PC-3 (cell line): Measurements from ENCODE around the gene ZNF592. TPM values are rescaled to one million over a fixed set of nuclear protein-coding genes. Genes with fewer than 3 reads are reported as not detected.

ENCODE experiments used
- ATAC-seq: fragments of 200-7000 bp; cut with Tn5 transposase; 2 replicates; pipeline ENCODE4 v1.9.1; 2020; ENCODE audit warnings: mild to moderate bottlenecking, moderate library complexity
- BruUV-seq: library from RNA; stranded (reverse); fragments of 400-500 nt; replicated peaks from 2 replicates; lab custom pipeline; 2021; lab: Mats Ljungman, UMichigan
- CTCF ChIA-PET: fragments of 300-600 bp; sonication (Branson Sonifier 250); formaldehyde crosslinking; loops from one replicate; lab custom pipeline; 2022; ENCODE audit warnings: antibody characterized with exemption; lab: Charles Lee
- POLR2A ChIA-PET: fragments of 300-600 bp; sonication (Branson Sonifier 250); formaldehyde crosslinking; loops from one replicate; lab custom pipeline; 2022; ENCODE audit warnings: antibody characterized with exemption; ENCODE audit not compliant: unreplicated experiment; lab: Charles Lee
- DNase-seq: peaks from one replicate; pipeline ENCODE4 v3.0.0-alpha.2; 2015
- H2AFZ ChIP-seq: fragments of 300-600 bp; sonication (generic); 2 replicates; pipeline ENCODE4 v1.6.0; 2016; ENCODE audit warnings: antibody characterized with exemption, low read length
- H3F3A ChIP-seq: fragments of 300-600 bp; sonication (generic); one replicate; pipeline ENCODE4 v1.6.0; 2017; ENCODE audit warnings: antibody characterized with exemption, low read length, control low read depth, mild to moderate bottlenecking; ENCODE audit not compliant: unreplicated experiment
- H3K27ac ChIP-seq: fragments of 300-600 bp; sonication (generic); 2 replicates; pipeline ENCODE4 v1.5.1; 2016; ENCODE audit warnings: mild to moderate bottlenecking, low read length
- H3K27me3 ChIP-seq: fragments of 300-600 bp; sonication (generic); 2 replicates; pipeline ENCODE4 v1.6.1; 2016; ENCODE audit warnings: low read length, mixed read lengths
- H3K36me3 ChIP-seq: fragments of 300-600 bp; sonication (generic); 2 replicates; pipeline ENCODE4 v1.6.1; 2016; ENCODE audit warnings: low read depth, mixed run types, low read length, mixed read lengths
- H3K4me1 ChIP-seq: fragments of 300-600 bp; sonication (generic); 2 replicates; pipeline ENCODE4 v1.5.1; 2016; ENCODE audit warnings: low read length; ENCODE audit not compliant: insufficient read depth
- H3K4me2 ChIP-seq: fragments of 300-600 bp; sonication (generic); 2 replicates; pipeline ENCODE4 v1.6.0; 2016; ENCODE audit warnings: low read length
- H3K4me3 ChIP-seq: fragments of 300-600 bp; sonication (generic); 2 replicates; pipeline ENCODE4 v1.5.1; 2016; ENCODE audit warnings: mild to moderate bottlenecking, low read length, mixed read lengths
- H3K79me2 ChIP-seq: fragments of 300-600 bp; sonication (generic); 2 replicates; pipeline ENCODE4 v1.6.1; 2017; ENCODE audit warnings: low read length, mixed read lengths
- H3K9ac ChIP-seq: fragments of 300-600 bp; sonication (generic); 2 replicates; pipeline ENCODE4 v1.6.0; 2016; ENCODE audit warnings: mild to moderate bottlenecking, low read length
- H3K9me2 ChIP-seq: fragments of 300-600 bp; sonication (generic); replicated peaks from 2 replicates; pipeline ENCODE4 v1.6.1; 2016; ENCODE audit warnings: mixed run types, low read length, mixed read lengths
- H3K9me3 ChIP-seq: fragments of 300-600 bp; sonication (generic); 2 replicates; pipeline ENCODE4 v1.6.1; 2016; ENCODE audit warnings: low read length, mixed read lengths
- H4K20me1 ChIP-seq: fragments of 300-600 bp; sonication (generic); 2 replicates; pipeline ENCODE4 v1.6.1; 2016; ENCODE audit warnings: low read length, mixed read lengths
- EZH2 ChIP-seq: fragments of 300-600 bp; sonication (generic); IDR thresholded peaks from one replicate; pipeline ENCODE4 v1.6.1; 2017; ENCODE audit warnings: antibody characterized with exemption, mild to moderate bottlenecking, low read length; ENCODE audit not compliant: unreplicated experiment
- EZH2phosphoT487 ChIP-seq: fragments of 300-600 bp; sonication (generic); IDR thresholded peaks from 2 replicates; pipeline ENCODE4 v1.6.1; 2018; ENCODE audit warnings: mild to moderate bottlenecking, antibody characterized with exemption, low read length, borderline replicate concordance
- intact Hi-C: fragments of 100-400 bp; cut with micrococcal nuclease; formaldehyde crosslinking; loops from 2 replicates; pipeline ENCODE4 v1.9.0; 2023
- total RNA-seq: library from RNA; depleted of rRNA; stranded (reverse); fragments of >200 nt; gene quantifications from 2 replicates; pipeline ENCODE4 v1.2.3, GENCODE V29; 2014
- TF ChIP-seq, protein P1 (sequence below): fragments of 300-600 bp; sonication (generic); conservative IDR thresholded peaks from 2 replicates; pipeline ENCODE4 v1.5.1; 2017; ENCODE audit warnings: antibody characterized with exemption, low read depth, mild to moderate bottlenecking, low read length

Gene ZNF592
- total RNA-seq, 1 experiment from 2014 or later: 12.3 TPM

DNA sequence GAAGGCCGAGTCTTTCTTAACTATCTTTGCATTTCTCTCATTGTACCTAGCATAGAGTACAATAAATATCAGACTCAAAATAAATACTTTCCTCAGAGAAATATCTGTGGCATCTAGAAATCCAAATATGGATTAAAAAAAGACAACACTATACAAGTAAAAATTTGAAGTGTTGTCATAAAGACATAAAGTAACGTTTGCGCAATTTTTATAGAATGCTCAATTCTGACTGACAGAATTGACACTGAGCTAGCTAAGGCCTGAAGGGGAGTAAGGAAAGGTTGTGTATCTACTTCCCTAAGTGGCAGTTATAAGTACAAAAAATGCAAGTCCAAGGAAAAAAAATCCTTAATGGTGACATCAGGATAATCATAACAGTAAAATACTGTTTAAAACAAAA is 33.6 kb upstream of the ZNF592 start:
- peak overlapping the region; percentile 81 for H3K4me3 ChIP-seq
- H3K36me3 ChIP-seq: peaks cover 9% of the 10 kb centered on the region; the same call in 1 of the 2 replicates
- ATAC-seq: no peak
- H3K27me3 ChIP-seq: no peaks in the 10 kb centered on the region
- BruUV-seq: no TSS peak
- no peak for DNase-seq
- H3K9me3 ChIP-seq: no peaks in the 10 kb centered on the region
- H3K9me2 ChIP-seq: no peaks in the 10 kb centered on the region
- H3K79me2 ChIP-seq: peaks cover 64% of the 10 kb centered on the region
- POLR2A ChIA-PET: no interaction called here
- no peak overlapping the region for H2AFZ ChIP-seq
- no peak overlapping the region for H3K27ac ChIP-seq
- TF ChIP-seq, protein P1, sequence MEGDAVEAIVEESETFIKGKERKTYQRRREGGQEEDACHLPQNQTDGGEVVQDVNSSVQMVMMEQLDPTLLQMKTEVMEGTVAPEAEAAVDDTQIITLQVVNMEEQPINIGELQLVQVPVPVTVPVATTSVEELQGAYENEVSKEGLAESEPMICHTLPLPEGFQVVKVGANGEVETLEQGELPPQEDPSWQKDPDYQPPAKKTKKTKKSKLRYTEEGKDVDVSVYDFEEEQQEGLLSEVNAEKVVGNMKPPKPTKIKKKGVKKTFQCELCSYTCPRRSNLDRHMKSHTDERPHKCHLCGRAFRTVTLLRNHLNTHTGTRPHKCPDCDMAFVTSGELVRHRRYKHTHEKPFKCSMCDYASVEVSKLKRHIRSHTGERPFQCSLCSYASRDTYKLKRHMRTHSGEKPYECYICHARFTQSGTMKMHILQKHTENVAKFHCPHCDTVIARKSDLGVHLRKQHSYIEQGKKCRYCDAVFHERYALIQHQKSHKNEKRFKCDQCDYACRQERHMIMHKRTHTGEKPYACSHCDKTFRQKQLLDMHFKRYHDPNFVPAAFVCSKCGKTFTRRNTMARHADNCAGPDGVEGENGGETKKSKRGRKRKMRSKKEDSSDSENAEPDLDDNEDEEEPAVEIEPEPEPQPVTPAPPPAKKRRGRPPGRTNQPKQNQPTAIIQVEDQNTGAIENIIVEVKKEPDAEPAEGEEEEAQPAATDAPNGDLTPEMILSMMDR: no peak
- no peak for TF ChIP-seq EZH2
- no peak for TF ChIP-seq EZH2phosphoT487
- no peaks in the 10 kb centered on the region for H3F3A ChIP-seq
- peak overlapping the region; percentile 85 for H3K4me2 ChIP-seq
- peaks cover 16% of the 10 kb centered on the region for H3K4me1 ChIP-seq
- intact Hi-C loops: no loop called here
- peak overlapping the region; percentile 95 for H3K9ac ChIP-seq
- CTCF ChIA-PET: no interaction called here
- peaks cover 21% of the 10 kb centered on the region for H4K20me1 ChIP-seq

DNA sequence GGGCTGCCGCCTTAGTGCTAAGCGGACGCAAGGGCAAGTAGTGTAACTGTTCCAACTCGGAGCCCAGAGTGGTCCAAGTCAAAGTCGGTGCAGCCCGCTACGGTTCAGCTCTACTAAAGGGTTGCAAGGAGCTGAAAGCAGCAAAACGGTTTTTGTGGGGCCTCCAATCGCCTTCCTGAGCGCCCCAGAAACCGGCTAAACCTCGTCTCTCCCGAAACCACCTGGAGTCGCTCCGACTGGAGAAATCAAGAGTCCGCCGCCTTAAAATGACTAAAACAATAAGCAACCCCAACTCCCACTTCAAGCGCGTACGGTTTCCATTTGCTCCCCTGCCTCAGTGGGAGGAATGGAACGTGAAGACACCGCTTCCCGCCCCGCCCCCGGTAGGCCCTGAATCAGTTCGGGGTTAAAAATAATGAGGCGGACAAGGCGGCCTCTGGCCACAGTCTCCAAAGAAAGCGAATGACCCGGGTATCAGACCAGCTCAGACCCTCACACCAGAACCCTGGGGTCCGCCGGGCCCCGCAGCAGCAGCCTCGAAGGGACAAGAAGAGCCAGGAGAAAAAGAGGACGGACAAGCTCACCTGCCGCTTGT is 32.9 kb upstream of the ZNF592 start:
- intact Hi-C loops: loop anchor here (2.0 kb wide), 1 partner anchor 33 kb away; the partner anchor contains the start of gene ZNF592
- peak overlapping the region; percentile 85 for H3K4me2 ChIP-seq
- POLR2A ChIA-PET: interaction anchor here (1.0 kb wide), 1 partner anchor 9 kb away, joined by 3 read pairs; no protein-coding TSS in a partner anchor
- peak overlapping the region; percentile 95 for H3K9ac ChIP-seq
- H3K4me3 ChIP-seq: peak overlapping the region; percentile 81
- no peaks in the 10 kb centered on the region for H3K9me2 ChIP-seq
- H2AFZ ChIP-seq: peak overlapping the region; percentile 84
- peaks cover 7% of the 10 kb centered on the region; the same call in 1 of the 2 replicates for H3K36me3 ChIP-seq
- H3K79me2 ChIP-seq: peaks cover 58% of the 10 kb centered on the region
- CTCF ChIA-PET: no interaction called here
- H3K27ac ChIP-seq: peak overlapping the region; percentile 83
- H3K9me3 ChIP-seq: no peaks in the 10 kb centered on the region
- TSS peak; percentile 50 for BruUV-seq
- DNase-seq (peak; percentile 13), ATAC-seq (peak; percentile 9)
- no peaks in the 10 kb centered on the region for H3F3A ChIP-seq
- H3K4me1 ChIP-seq: peaks cover 16% of the 10 kb centered on the region
- TF ChIP-seq, protein P1: no peak
- TF ChIP-seq EZH2phosphoT487 (no peak), EZH2 (no peak)
- peaks cover 21% of the 10 kb centered on the region for H4K20me1 ChIP-seq
- H3K27me3 ChIP-seq: no peaks in the 10 kb centered on the region
